ENCODE results near the gene ZFR.
"Not testable (repeated sequence)": the region's sequence is repeated elsewhere in the genome, so short reads cannot be mapped to it uniquely, and the experiment has no call there.

ZFR gene

GRCh38 chr5:32449262-32449661 is 4.7 kb upstream of the ZFR start:
- no peak for DNase-seq

DNA sequence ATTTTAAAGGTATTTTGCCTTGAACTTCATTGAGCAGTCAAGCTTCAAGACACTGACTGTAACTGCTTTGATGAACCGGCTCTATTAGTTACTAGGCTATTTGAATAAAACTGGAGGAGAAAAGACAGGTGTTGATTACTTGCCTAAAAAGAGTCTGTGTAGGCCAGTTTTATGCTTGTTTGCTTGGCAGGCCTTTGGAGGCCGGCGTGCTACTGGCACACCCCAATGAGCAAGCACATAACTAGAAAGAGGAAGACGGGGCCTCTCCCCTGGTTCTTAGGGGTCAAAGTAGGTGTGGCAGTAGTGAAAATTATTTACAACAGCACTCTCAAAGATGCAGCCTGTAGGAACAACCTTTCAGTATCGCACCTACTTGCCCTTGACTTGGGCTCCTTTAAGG is 2.1 kb upstream of the ZFR start:
- DNase-seq: no peak

DNA sequence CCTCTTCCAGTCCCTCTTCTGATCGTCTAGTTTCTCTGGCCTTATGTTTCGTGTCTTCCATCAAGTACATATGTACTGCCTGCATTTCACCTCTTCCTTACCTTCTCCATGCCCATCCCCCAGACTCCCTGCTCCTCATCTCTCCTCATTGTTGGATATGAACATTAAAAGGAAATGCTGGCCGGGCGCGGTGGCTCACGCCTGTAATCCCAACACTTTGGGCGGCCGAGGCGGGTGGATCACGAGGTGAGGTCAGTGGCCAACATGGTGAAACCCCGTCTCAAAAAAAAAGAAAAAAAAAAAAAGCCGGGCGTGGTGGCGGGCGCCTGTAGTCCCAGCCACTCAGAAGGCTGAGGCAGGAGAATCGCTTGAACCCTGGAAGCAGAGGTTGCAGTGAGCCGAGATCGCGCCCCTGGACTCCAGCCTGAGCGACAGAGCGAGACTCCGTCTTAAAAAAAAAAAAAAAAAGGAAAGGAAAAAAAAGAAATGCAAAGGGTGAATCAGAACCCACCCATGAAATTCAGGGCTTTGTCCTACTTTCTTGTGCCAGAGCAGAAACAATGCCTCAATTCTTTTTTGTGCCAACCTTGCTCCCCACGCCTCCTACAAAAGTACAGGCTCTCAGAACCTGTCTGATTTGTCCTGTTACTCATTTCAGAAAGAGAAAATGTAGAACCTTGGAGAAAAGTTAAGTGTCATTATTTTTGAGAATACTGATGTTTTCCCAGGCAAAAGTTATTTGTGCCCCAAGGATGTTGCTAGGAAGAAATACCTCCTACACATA is 1.5 kb upstream of the ZFR start:
- no peak for DNase-seq

- no peak for DNase-seq
Measured at GRCh38 chr5:32445287-32445758, 783 bp upstream of the ZFR start.

DNA sequence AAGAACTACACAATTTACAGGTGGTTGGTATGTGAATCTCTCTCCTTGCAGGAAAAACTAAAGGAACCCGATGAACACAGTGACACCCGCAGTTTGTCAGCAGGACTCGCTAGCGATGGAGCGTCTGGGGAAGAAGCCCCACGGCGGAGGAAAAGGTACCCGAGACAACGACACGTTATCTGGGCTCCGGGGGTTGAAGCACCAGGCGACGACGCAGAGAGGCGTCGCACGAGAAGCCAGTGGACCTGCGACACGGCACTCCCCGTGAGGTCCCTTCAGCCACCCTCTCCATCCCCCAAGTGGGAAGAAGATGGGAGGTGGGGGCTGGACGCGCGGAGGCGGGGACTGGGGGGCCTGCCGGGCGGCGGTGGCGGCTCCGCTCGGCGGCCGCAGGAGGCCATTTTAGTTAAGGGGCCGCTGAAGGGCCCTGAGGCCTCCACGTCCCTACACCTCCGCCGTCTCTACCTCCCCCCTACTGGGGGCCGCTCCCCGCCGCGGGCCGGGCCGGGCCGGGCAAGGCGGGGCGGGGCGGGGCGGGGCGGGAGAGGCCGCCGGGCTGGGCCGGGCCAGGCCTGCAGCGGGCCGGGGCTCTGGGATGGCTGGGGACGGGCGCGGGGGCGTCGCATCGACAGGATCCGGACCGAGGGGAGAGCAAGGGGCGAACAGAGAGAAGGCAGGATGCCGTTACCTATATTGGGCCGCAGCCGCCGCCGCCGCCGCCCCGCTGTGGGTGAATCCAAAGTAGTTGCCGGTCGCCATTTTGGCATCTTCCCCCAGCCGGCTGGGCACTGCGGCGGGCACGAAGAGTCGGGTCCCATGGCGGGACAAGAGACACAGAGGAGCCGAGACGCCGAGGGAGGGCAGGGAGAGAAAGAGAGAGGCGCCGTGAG is 754 bp downstream of the ZFR start:
- DNase-seq: no peak

DNA sequence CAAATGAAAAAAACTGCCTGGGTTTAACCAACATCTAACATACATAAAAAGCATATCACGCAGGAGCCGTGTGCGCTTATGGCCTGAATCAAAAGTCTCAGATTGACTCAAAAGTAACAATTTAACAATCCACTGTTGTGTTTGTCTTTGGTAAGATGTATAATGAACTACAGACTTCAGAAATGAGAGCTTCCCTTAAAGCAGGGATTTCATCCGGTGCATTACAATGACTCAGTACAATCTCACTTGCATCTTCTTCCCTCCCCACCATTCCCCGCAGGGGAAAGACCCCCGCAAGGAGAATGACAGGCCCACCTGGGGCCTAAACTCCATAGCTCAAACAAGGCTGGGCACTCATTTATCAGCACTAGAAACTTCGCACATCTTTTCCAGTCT is 1.4 kb downstream of the ZFR start:
- no peak for DNase-seq

GRCh38 chr5:32439086-32439642 is 5.4 kb downstream of the ZFR start:
- no peak for DNase-seq

- no peak for DNase-seq
Measured at GRCh38 chr5:32436553-32437242, 7.8 kb downstream of the ZFR start.

- DNase-seq: no peak
Measured at GRCh38 chr5:32435383-32435782, 9.2 kb downstream of the ZFR start.

GRCh38 chr5:32434221-32434620 is 10.3 kb downstream of the ZFR start:
- DNase-seq: no peak

GRCh38 chr5:32432633-32433032 is 11.9 kb downstream of the ZFR start:
- no peak for DNase-seq

DNA sequence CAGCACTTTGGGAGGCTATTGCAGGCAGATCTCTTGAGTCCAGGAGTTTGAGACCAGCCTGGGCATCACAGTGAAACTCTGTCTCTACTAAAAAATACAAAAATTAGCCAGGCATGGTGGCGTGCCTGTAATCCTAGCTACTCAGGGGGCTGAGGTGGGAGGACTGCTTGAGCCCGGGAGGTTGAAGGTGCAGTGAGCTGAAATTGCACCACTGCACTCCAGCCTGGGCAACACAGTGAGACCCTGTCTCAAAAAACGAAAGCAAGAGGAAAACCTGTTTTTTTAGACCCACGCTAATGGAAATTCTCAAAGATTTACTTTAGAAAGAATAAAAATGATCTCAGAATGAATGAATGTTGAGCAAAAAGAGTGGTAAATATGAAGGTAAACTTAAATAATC is 13.7 kb downstream of the ZFR start:
- not testable (repeated sequence) for DNase-seq

DNA sequence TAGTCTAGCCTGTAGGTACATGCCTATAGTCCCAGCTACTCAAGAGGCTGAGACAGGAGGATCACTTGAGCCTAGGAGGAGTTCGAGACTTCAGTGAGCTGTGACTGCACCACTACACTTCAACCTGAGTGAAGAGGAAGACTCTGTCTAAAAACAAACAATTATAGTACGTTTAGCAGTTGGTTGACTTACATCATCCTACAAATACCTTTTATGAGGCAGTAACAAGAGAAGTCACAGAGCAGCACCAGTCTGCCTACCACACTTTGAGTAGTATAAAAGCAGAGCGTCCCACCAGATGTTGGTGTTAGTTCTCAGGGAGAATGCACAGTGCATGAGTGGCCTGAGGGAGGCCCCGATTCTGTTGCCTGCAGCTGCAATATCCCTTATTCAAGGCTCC is 16.1 kb downstream of the ZFR start:
- peak; percentile 70 for DNase-seq

- DNase-seq: no peak
Measured at GRCh38 chr5:32426440-32427151, 17.9 kb downstream of the ZFR start.

GRCh38 chr5:32422697-32423096 is 21.8 kb downstream of the ZFR start:
- DNase-seq: no peak

GRCh38 chr5:32421075-32421474 is 23.5 kb downstream of the ZFR start:
- no peak for DNase-seq

- no peak for DNase-seq
Measured at GRCh38 chr5:32420506-32420905, 24.0 kb downstream of the ZFR start.

DNA sequence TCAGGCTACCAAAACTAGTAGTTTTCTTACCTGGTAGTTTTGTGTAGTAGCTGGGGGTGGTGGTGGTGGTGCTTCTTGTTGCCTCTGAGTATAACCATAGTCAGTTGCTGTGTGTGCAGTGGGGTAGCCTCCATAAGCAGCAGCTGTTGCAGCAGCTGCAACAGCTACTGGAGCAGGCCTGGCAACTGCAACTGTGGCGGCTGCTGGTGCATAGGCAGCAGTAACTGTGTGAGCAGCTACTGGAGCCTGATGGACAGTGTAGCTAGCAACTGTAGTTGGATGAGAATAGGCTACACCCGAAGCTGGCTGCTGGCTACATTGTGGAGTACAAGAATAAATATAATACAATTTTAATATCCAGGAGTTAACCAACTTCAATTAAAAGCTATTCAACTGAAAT is 24.7 kb downstream of the ZFR start:
- no peak for DNase-seq

DNA sequence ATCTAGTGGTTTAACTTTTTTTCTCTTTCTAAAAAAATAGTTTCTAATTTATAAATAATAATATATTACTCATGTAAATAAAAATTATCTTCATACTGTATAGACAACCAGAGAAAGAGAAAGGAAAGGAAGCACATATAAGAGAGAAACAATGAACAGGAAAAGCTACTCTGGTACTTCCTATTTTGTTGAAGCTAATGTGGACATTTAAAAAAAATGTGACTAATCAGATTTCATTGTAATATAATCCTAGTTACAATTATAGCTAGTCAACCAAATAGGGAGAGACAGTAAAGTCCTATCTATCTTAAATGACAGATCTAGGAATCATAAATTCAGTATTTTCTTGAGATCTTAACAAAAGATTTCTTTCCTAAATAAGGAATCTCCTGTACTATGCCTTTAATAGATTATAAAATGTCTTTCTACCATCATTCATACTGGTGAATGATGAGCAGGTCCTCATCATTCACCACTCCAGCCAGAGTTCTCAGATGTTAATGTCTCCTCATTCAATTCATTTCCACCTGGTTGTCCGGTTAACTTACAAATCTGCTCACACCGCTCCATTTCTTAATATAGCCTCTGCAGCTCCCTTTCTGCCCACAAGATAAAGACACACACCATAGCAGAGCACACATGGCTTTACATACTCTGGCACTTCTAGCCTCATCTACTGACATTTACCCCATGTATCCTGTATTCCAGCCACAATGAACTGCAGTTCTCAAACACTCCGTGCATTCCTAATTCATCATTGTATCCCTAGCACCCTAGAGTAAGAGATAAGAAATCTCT is 30.9 kb downstream of the ZFR start:
- DNase-seq: no peak

- DNase-seq: no peak
Measured at GRCh38 chr5:32410630-32411029, 33.9 kb downstream of the ZFR start.

- no peak for DNase-seq
Measured at GRCh38 chr5:32406650-32407049, 37.9 kb downstream of the ZFR start.

GRCh38 chr5:32405507-32405906 is 39.0 kb downstream of the ZFR start:
- no peak for DNase-seq

Data from DMS 273 treated with DMSO at 0.1 percent for 48 hours (cell line).